Fibroblast of lung (primary cell): ENCODE measurements around the gene C6orf47. TPM values are rescaled to one million over a fixed set of nuclear protein-coding genes. Genes with fewer than 3 reads are reported as not detected.

ENCODE experiments used
- DNase-seq, 2 donors: peaks; one replicate each; pipeline versions ENCODE4 v3.0.0 to v3.0.0-alpha.2; 2010; ENCODE audit warnings: low read depth in 2 of 2
- H2AFZ ChIP-seq: 2 replicates; pipeline ENCODE4 v1.5.1; 2012; ENCODE audit warnings: low read length, control low read depth, inconsistent platforms
- H3K27ac ChIP-seq: 2 replicates; pipeline ENCODE4 v1.5.1; 2011; ENCODE audit warnings: low read length, control low read depth; ENCODE audit not compliant: insufficient read depth
- H3K27me3 ChIP-seq: 2 replicates; pipeline ENCODE4 v1.5.1; 2011; ENCODE audit warnings: mild to moderate bottlenecking, low read length; ENCODE audit not compliant: control insufficient read depth, insufficient read depth
- H3K36me3 ChIP-seq: 2 replicates; pipeline ENCODE4 v1.5.1; 2011; ENCODE audit warnings: low read length; ENCODE audit not compliant: control insufficient read depth, insufficient read depth
- H3K4me1 ChIP-seq: 2 replicates; pipeline ENCODE4 v1.5.1; 2011; ENCODE audit warnings: low read length; ENCODE audit not compliant: control insufficient read depth, insufficient read depth; ENCODE audit errors: extremely low read depth
- H3K4me2 ChIP-seq: 2 replicates; pipeline ENCODE4 v1.5.1; 2011; ENCODE audit warnings: low read length, control low read depth; ENCODE audit not compliant: insufficient read depth; ENCODE audit errors: extremely low read depth
- H3K4me3 ChIP-seq, 4 experiments: fragments of 200-600 bp in 1 of 4; sonication (generic) in 1 of 4; replicated peaks in 1 of 4; 2 replicates each; pipeline ENCODE4 v1.5.1; 2011 to 2016; ENCODE audit warnings: low read length in 4 of 4, low read depth in 3 of 4, mild to moderate bottlenecking in 3 of 4, control low read depth in 2 of 4, inconsistent platforms in 1 of 4, mixed read lengths in 1 of 4; ENCODE audit not compliant: insufficient read depth in 1 of 4; ENCODE audit errors: control extremely low read depth in 1 of 4
- H3K79me2 ChIP-seq: 2 replicates; pipeline ENCODE4 v1.5.1; 2012; ENCODE audit warnings: mild to moderate bottlenecking, low read length, inconsistent platforms; ENCODE audit not compliant: control insufficient read depth, insufficient read depth
- H3K9ac ChIP-seq: 2 replicates; pipeline ENCODE4 v1.5.1; 2011; ENCODE audit warnings: mild to moderate bottlenecking, low read length, control low read depth; ENCODE audit not compliant: insufficient read depth
- H3K9me3 ChIP-seq: 2 replicates; pipeline ENCODE4 v1.5.1; 2012; ENCODE audit warnings: low read depth, low read length; ENCODE audit not compliant: control insufficient read depth, insufficient read depth
- H4K20me1 ChIP-seq: 2 replicates; pipeline ENCODE4 v1.5.1; 2011; ENCODE audit warnings: low read length; ENCODE audit not compliant: control insufficient read depth, insufficient read depth; ENCODE audit errors: extremely low read depth
- EZH2 ChIP-seq: IDR thresholded peaks from 2 replicates; pipeline ENCODE4 v1.5.1; 2012; ENCODE audit warnings: low read length, control low read depth, mild to moderate bottlenecking; ENCODE audit errors: missing control alignments
- polyA plus RNA-seq, 2 donors: library from polyadenylated mRNA; depleted of rRNA in 1 of 2; stranded (reverse) in 1 of 2; unstranded in 1 of 2; fragments of >200 nt; gene quantifications; 2 replicates each; pipeline ENCODE4 v1.2.1, GENCODE V29; 2011 to 2012; ENCODE audit warnings: missing spikeins in 1 of 2
- total RNA-seq: library from RNA; depleted of rRNA; stranded (reverse); fragments of >200 nt; gene quantifications from 2 replicates; pipeline ENCODE4 v1.2.1, GENCODE V29; 2014
- TF ChIP-seq, protein P1 (sequence below), 2 donors: IDR thresholded peaks in 1 of 2; conservative IDR thresholded peaks in 1 of 2; 1 replicate in 1 of 2; 2 replicates in 1 of 2; pipeline ENCODE4 v1.5.1; 2011 to 2012; ENCODE audit warnings: low read length in 2 of 2, control low read depth in 1 of 2, inconsistent platforms in 1 of 2, low read depth in 1 of 2, mild to moderate bottlenecking in 1 of 2

Gene C6orf47
- total and polyA plus RNA-seq, 2 donors (not counting 1 experiment from before 2014, with no cell fraction given): 7.9 to 20.6 TPM

DNA sequence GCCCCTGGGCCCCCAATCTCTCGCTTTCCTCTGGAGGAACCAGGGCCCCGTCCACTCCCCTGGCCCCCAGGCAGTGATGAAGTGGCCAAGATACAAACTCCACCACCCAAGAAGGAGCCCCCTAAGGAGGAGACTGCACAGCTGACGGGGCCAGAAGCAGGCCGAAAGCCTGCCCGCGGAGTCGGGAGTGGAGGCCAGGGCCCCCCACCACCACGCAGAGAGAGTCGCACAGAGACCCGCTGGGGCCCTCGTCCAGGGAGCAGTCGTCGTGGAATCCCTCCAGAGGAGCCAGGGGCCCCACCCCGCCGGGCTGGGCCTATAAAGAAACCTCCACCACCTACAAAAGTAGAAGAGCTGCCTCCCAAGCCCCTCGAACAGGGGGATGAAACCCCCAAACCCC lies 29.4 kb downstream of the C6orf47 start:
- H3K9me3 ChIP-seq: no peaks in the 10 kb centered on the region
- H3K9ac ChIP-seq: no peak overlapping the region
- no peaks in the 10 kb centered on the region for H4K20me1 ChIP-seq
- DNase-seq: no peak
- H3K36me3 ChIP-seq: peaks cover 64% of the 10 kb centered on the region
- H3K79me2 ChIP-seq: peaks cover 22% of the 10 kb centered on the region
- peaks cover 2% of the 10 kb centered on the region for H3K4me1 ChIP-seq
- H3K4me2 ChIP-seq: no peak overlapping the region
- TF ChIP-seq, protein P1, sequence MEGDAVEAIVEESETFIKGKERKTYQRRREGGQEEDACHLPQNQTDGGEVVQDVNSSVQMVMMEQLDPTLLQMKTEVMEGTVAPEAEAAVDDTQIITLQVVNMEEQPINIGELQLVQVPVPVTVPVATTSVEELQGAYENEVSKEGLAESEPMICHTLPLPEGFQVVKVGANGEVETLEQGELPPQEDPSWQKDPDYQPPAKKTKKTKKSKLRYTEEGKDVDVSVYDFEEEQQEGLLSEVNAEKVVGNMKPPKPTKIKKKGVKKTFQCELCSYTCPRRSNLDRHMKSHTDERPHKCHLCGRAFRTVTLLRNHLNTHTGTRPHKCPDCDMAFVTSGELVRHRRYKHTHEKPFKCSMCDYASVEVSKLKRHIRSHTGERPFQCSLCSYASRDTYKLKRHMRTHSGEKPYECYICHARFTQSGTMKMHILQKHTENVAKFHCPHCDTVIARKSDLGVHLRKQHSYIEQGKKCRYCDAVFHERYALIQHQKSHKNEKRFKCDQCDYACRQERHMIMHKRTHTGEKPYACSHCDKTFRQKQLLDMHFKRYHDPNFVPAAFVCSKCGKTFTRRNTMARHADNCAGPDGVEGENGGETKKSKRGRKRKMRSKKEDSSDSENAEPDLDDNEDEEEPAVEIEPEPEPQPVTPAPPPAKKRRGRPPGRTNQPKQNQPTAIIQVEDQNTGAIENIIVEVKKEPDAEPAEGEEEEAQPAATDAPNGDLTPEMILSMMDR (conservative IDR thresholded peaks at IDR 0.05 in 1 of 2, IDR thresholded peaks at IDR 0.05 in 1 of 2; ENCODE audit: low read depth in 1 of 2, low read length in 2 of 2): no peak
- no peak for TF ChIP-seq EZH2
- H3K4me3 ChIP-seq: no peak overlapping the region
- H3K27me3 ChIP-seq: no peaks in the 10 kb centered on the region
- H2AFZ ChIP-seq: no peak overlapping the region
- H3K27ac ChIP-seq: no peak overlapping the region

DNA sequence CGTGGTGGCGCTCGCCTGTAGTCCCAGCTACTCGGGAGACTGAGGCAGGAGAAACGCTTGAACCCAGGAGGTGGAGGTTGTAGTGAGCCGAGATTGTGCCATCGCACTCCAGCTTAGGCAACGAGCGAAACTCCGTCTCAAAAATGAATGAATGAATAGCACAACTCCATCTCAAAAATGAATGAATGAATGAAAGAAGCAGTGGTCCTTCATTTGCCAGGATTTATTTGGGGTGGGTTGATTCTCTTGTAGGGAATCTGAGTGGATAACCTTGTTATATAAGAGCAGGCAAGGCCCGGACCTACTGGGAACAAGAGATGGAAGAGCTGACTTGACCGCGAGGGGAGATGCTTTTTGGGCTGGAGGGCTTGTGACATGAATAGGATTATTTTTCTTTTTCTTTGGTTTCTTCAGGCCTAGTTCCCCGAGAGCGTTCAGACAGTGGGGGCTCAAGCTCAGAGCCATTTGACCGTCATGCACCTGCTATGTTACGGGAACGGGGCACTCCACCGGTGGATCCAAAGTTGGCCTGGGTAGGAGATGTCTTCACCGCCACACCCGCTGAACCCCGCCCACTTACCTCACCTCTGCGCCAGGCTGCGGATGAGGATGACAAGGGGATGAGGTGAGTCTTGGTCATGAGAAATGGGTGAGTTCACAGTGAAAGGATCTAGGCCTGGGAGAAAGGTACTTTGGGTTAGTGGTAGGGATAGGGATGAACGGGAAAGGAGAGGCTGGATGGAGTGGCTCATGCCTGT lies 30.2 kb downstream of the C6orf47 start:
- no peaks in the 10 kb centered on the region for H4K20me1 ChIP-seq
- no peak overlapping the region for H2AFZ ChIP-seq

DNA sequence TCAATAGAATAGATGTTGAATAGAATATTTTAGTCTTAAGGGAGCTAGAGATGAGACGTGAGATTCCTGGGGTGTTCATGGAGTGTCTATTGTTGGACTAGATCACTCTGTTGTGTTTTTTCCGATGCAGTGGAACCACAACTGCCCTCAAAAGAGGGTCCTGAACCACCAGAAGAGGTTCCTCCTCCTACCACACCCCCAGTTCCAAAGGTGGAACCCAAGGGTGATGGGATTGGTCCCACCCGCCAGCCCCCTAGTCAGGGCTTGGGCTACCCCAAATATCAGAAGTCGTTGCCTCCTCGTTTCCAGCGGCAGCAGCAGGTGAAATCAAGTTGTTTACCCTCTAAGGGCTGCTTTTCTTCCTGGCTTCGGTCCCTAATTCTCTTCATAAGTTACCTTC lies 31.6 kb downstream of the C6orf47 start:
- Histone ChIP-seq H4K20me1 (no peaks in the 10 kb centered on the region), H3K79me2 (peaks cover 38% of the 10 kb centered on the region), H3K4me1 (peaks cover 2% of the 10 kb centered on the region)

More for the DNA sequence above, 30.2 kb downstream of the C6orf47 start:
- DNase-seq: no peak
- peaks cover 28% of the 10 kb centered on the region for H3K79me2 ChIP-seq
- no peak overlapping the region for H3K9ac ChIP-seq
- no peaks in the 10 kb centered on the region for H3K27me3 ChIP-seq
- H3K9me3 ChIP-seq: no peaks in the 10 kb centered on the region
- H3K4me3 ChIP-seq: no peak overlapping the region
- peaks cover 66% of the 10 kb centered on the region for H3K36me3 ChIP-seq
- H3K4me2 ChIP-seq: no peak overlapping the region
- no peak overlapping the region for H3K27ac ChIP-seq
- peaks cover 2% of the 10 kb centered on the region for H3K4me1 ChIP-seq
- TF ChIP-seq EZH2: no peak
- TF ChIP-seq, protein P1 (conservative IDR thresholded peaks at IDR 0.05 in 1 of 2, IDR thresholded peaks at IDR 0.05 in 1 of 2; ENCODE audit: low read depth in 1 of 2, low read length in 2 of 2): no peak

More for the DNA sequence above, 31.6 kb downstream of the C6orf47 start:
- H3K9me3 ChIP-seq: no peaks in the 10 kb centered on the region
- H3K36me3 ChIP-seq: peaks cover 64% of the 10 kb centered on the region
- DNase-seq: no peak
- no peak overlapping the region for H3K4me2 ChIP-seq
- no peak for TF ChIP-seq EZH2
- TF ChIP-seq, protein P1 (conservative IDR thresholded peaks at IDR 0.05 in 1 of 2, IDR thresholded peaks at IDR 0.05 in 1 of 2; ENCODE audit: low read depth in 1 of 2, low read length in 2 of 2): no peak
- no peak overlapping the region for H3K27ac ChIP-seq
- H3K4me3 ChIP-seq: no peak overlapping the region
- H3K27me3 ChIP-seq: no peaks in the 10 kb centered on the region
- no peak overlapping the region for H2AFZ ChIP-seq
- no peak overlapping the region for H3K9ac ChIP-seq
